GM12878 (cell line): ENCODE measurements around the gene IRF9. TPM values are rescaled to one million over a fixed set of nuclear protein-coding genes. Genes with fewer than 3 reads are reported as not detected.

Source experiments
- ATAC-seq: fragments of 200-7000 bp; cut with Tn5 transposase; 3 replicates; pipeline ENCODE4 v1.9.1; 2020; ENCODE audit warnings: mild to moderate bottlenecking, moderate library complexity
- BruUV-seq: library from RNA; stranded (reverse); fragments of 400-500 nt; replicated peaks from 2 replicates; lab custom pipeline; 2021; lab: Mats Ljungman, UMichigan
- CTCF ChIA-PET: fragments of 300-600 bp; sonication (Branson Sonifier 250); formaldehyde crosslinking; extraction: SDS; loops from one replicate; lab custom pipeline; 2021; ENCODE audit warnings: inconsistent platforms; lab: Yijun Ruan, JAX
- POLR2A ChIA-PET: fragments of 350-600 bp; formaldehyde crosslinking; extraction: SDS; loops from one replicate; lab custom pipeline; 2021; ENCODE audit warnings: inconsistent platforms; lab: Charles Lee
- RAD21 ChIA-PET: fragments of 300-600 bp; sonication (Branson Sonifier 250); formaldehyde crosslinking; loops from one replicate; lab custom pipeline; 2023; ENCODE audit warnings: antibody characterized with exemption; ENCODE audit not compliant: unreplicated experiment; lab: Charles Lee
- SMC1A ChIA-PET: fragments of 300-600 bp; sonication (Branson Sonifier 250); formaldehyde crosslinking; loops from one replicate; lab custom pipeline; 2023; ENCODE audit not compliant: unreplicated experiment, uncharacterized antibody; lab: Charles Lee
- DNase-seq: peaks from one replicate; pipeline ENCODE4 v3.0.0-alpha.2; 2011; ENCODE audit warnings: low read depth, low spot score
- FAIRE-seq: peaks from 3 replicates; lab custom pipeline; 2011; peaks lifted over from hg19 to GRCh38; lab: Jason Lieb, UNC
- H2AFZ ChIP-seq: 2 replicates; pipeline ENCODE4 v1.6.0; 2011; ENCODE audit warnings: low read depth, low read length, control low read depth; ENCODE audit not compliant: control insufficient read depth
- H3K27ac ChIP-seq: 2 replicates; pipeline ENCODE4 v1.5.1; 2011; ENCODE audit warnings: control low read depth; ENCODE audit not compliant: control insufficient read depth, insufficient read depth
- H3K27me3 ChIP-seq, 2 experiments: replicated peaks in 1 of 2; 2 replicates each; pipeline versions ENCODE4 v1.6.0 to v1.6.1; 2011; ENCODE audit warnings: low read length in 1 of 2; ENCODE audit not compliant: control insufficient read depth in 2 of 2, insufficient read depth in 2 of 2
- H3K36me3 ChIP-seq, 2 experiments: 2 replicates each; pipeline ENCODE4 v1.5.1; 2011; ENCODE audit warnings: low read length in 1 of 2; ENCODE audit not compliant: control insufficient read depth in 2 of 2, insufficient read depth in 2 of 2
- H3K4me1 ChIP-seq: 2 replicates; pipeline ENCODE4 v1.6.1; 2011; ENCODE audit warnings: mild to moderate bottlenecking, low read length, moderate library complexity, mixed read lengths; ENCODE audit not compliant: control insufficient read depth, insufficient read depth
- H3K4me2 ChIP-seq: 2 replicates; pipeline ENCODE4 v1.6.0; 2011; ENCODE audit warnings: control low read depth; ENCODE audit not compliant: control insufficient read depth, insufficient read depth
- H3K4me3 ChIP-seq: fragments of 200-600 bp; sonication (generic); 2 replicates; pipeline ENCODE4 v1.5.1; 2016
- H3K79me2 ChIP-seq: 2 replicates; pipeline ENCODE4 v1.6.0; 2011; ENCODE audit warnings: low read length; ENCODE audit not compliant: control insufficient read depth, insufficient read depth
- H3K9ac ChIP-seq: 2 replicates; pipeline ENCODE4 v1.8.0; 2011; ENCODE audit warnings: low read length, control low read depth, mixed read lengths; ENCODE audit not compliant: control insufficient read depth, insufficient read depth
- H3K9me3 ChIP-seq: replicated peaks from 3 replicates; pipeline ENCODE4 v1.5.1; 2011; ENCODE audit warnings: mild to moderate bottlenecking, low read length; ENCODE audit not compliant: control insufficient read depth, insufficient read depth
- H4K20me1 ChIP-seq: 2 replicates; pipeline ENCODE4 v1.6.0; 2011; ENCODE audit not compliant: control insufficient read depth, insufficient read depth
- BACH1 ChIP-seq: fragments of 450-650 bp; IDR thresholded peaks from 2 replicates; pipeline ENCODE4 v1.6.1; 2017; ENCODE audit warnings: mild to moderate bottlenecking, borderline replicate concordance
- IKZF2 ChIP-seq, 2 experiments: fragments of 450-650 bp; IDR thresholded peaks; 2 replicates each; pipeline ENCODE4 v1.6.1; 2017; ENCODE audit warnings: mild to moderate bottlenecking in 2 of 2, moderate library complexity in 2 of 2
- USF1 ChIP-seq: IDR thresholded peaks from 2 replicates; pipeline ENCODE4 v1.6.1; 2011; ENCODE audit warnings: borderline replicate concordance, low read depth, mild to moderate bottlenecking, moderate library complexity, mixed read lengths, low read length; ENCODE audit not compliant: insufficient read depth; ENCODE audit errors: extremely low read length
- ZBTB11 ChIP-seq: fragments of 450-650 bp; formaldehyde crosslinking; IDR thresholded peaks from 2 replicates; pipeline ENCODE4 v1.5.0; 2022; ENCODE audit warnings: mild to moderate bottlenecking, missing genetic modification characterization
- ZBTB4 ChIP-seq: fragments of 450-650 bp; formaldehyde crosslinking; IDR thresholded peaks from 2 replicates; pipeline ENCODE4 v1.4.0; 2022; ENCODE audit warnings: mild to moderate bottlenecking, moderate library complexity
- WGBS: methylation state at CpG from one replicate; pipeline ENCODE4 v1.1.6; 2016; ENCODE audit warnings: low lambda C conversion rate; ENCODE audit not compliant: insufficient replicate concordance, insufficient coverage; ENCODE audit errors: missing lambda C conversion rate; 5-methylcytosine and 5-hydroxymethylcytosine counted together
- in situ Hi-C: fragments of 300-500 bp; cut with MboI; formaldehyde crosslinking; loops from 9 replicates; pipeline ENCODE4 v1.14.3; 2018; ENCODE audit warnings: mixed read lengths
- intact Hi-C: fragments of 100-400 bp; cut with micrococcal nuclease; formaldehyde crosslinking; loops from one replicate; pipeline ENCODE4 v1.14.2; 2022; ENCODE audit not compliant: unreplicated experiment
- polyA plus RNA-seq, 11 experiments: library from polyadenylated mRNA; depleted of rRNA in 4 of 11; unstranded in 6 of 11; stranded (reverse) in 5 of 11; fragments of >200 nt; fragmentation: Nextera tagmentation in 4 of 11; fragmentation: Illumina TruSeq in 1 of 11; extraction: Ambion mirVana in 4 of 11; extraction: Trizol in 1 of 11; gene quantifications; 1 replicate in 1 of 11; 2 replicates in 10 of 11; pipeline versions ENCODE4 v1.2.1 to v1.2.3, GENCODE V29; 2011 to 2016; ENCODE audit warnings: inconsistent platforms in 2 of 11, missing spikeins in 2 of 11, low read depth in 1 of 11
- total RNA-seq, 4 experiments: library from RNA; depleted of rRNA in 3 of 4; stranded (reverse); fragments of >200 nt in 3 of 4; fragmentation: Illumina TruSeq in 1 of 4; extraction: Trizol in 1 of 4; gene quantifications; 2 replicates each; pipeline versions ENCODE4 v1.2.1 to v1.2.3, GENCODE V29; 2013 to 2021

IRF9 gene
- total and polyA plus RNA-seq, 10 of the 15 experiments (the other 5 are each of a cell fraction or from before 2014, with no cell fraction given): 47.6 to 234 (median 148) TPM

- BruUV-seq: no TSS peak
- ChIA-PET RAD21 (interaction anchor here (1.0 kb wide), 1 partner anchor 11 kb away, joined by 4 read pairs; the partner anchor contains the start of gene IRF9), SMC1A (interaction anchor here (0.7 kb wide), 1 partner anchor 64 kb away, joined by 3 read pairs; no protein-coding TSS in a partner anchor), POLR2A (interaction anchor here (1.9 to 2.8 kb wide), 3 partner anchors 12 to 25 kb away, joined by 7 to 11 read pairs (median 8); partner anchors contain the start of genes IPO4, IRF9 and RNF31), CTCF (interaction anchor here (1.1 to 2.2 kb wide), 4 partner anchors 43 to 161 kb away, joined by 3 to 6 read pairs (median 3); partner anchors contain the start of genes DHRS1, MDP1 and NOP9)
- DNase-seq: no peak
- Histone ChIP-seq H3K27me3 (no peaks in the 10 kb centered on the region), H3K36me3 (peaks cover 2 to 11% of the 10 kb centered on the region in 2 experiments; a peak in 3 of 4 replicates), H3K4me3 (peak overlapping the region; percentile 62), H2AFZ (no peak overlapping the region; the same call in 1 of the 2 replicates), H3K9me3 (no peaks in the 10 kb centered on the region), H3K9ac (peak overlapping the region; percentile 69), H3K4me2 (peak overlapping the region; percentile 68), H3K27ac (peak overlapping the region; percentile 68), H3K79me2 (peaks cover 6% of the 10 kb centered on the region), H4K20me1 (no peaks in the 10 kb centered on the region), H3K4me1 (no peaks in the 10 kb centered on the region)
- TF ChIP-seq IKZF2 (IDR thresholded peaks at IDR 0.05) (0 out of 4 replicates have a peak, but pooled peaks of 1 of the 2 experiments have one; percentile 24), ZBTB11 (CRISPR knock-in tag) (no peak), ZBTB4 (CRISPR knock-in tag) (no peak), BACH1 (no peak), USF1 (peak; percentile 61)
- ATAC-seq: peak; percentile 9; the same call in 1 of the 3 replicates
- in situ Hi-C loops: no loop called here
- intact Hi-C loops: no loop called here
- WGBS: 35% methylated on average over 28 of the region's 30 CpGs
- no peak for FAIRE-seq
Measured at GRCh38 chr14:24172261-24172860, 11.3 kb downstream of the IRF9 start.
